Activated B cell treated with CpG ODN at 0.5 μM for 24 hours (primary cell): ENCODE results near the gene NAT9. TPM values are rescaled to one million over a fixed set of nuclear protein-coding genes. Genes with fewer than 3 reads are reported as not detected.
A peak's percentile ranks its signal among the peaks of the same experiment; 100 is the strongest.

Source experiments
- ATAC-seq: fragments of 200-7000 bp; cut with Tn5 transposase; one replicate; pipeline ENCODE4 v1.10.0; 2021; ENCODE audit warnings: low read depth, mild to moderate bottlenecking, moderate library complexity
- CTCF ChIA-PET: fragments of 350-600 bp; sonication (Branson Sonifier 250); formaldehyde crosslinking; loops from one replicate; lab custom pipeline; 2021; ENCODE audit warnings: antibody characterized with exemption; lab: Charles Lee
- POLR2A ChIA-PET: fragments of 350-600 bp; sonication (Branson Sonifier 250); formaldehyde crosslinking; loops from one replicate; lab custom pipeline; 2021; ENCODE audit warnings: antibody characterized with exemption; lab: Charles Lee
- DNase-seq: peaks from one replicate; pipeline ENCODE4 v3.0.0; 2022
- H3K27ac Mint-ChIP-seq: one replicate; pipeline ENCODE4 v1.8.0; 2020; ENCODE audit warnings: mixed read lengths
- H3K27me3 Mint-ChIP-seq: one replicate; pipeline ENCODE4 v1.8.0; 2021; ENCODE audit warnings: mixed read lengths
- H3K36me3 Mint-ChIP-seq: one replicate; pipeline ENCODE4 v1.8.0; 2021; ENCODE audit warnings: low read depth, mixed read lengths
- H3K4me1 Mint-ChIP-seq: one replicate; pipeline ENCODE4 v1.8.0; 2021; ENCODE audit warnings: mixed read lengths
- H3K4me3 Mint-ChIP-seq: one replicate; pipeline ENCODE4 v1.8.0; 2020; ENCODE audit warnings: mild to moderate bottlenecking, mixed read lengths
- H3K9me3 Mint-ChIP-seq: one replicate; pipeline ENCODE4 v1.8.0; 2020; ENCODE audit warnings: mixed read lengths
- intact Hi-C: fragments of 100-400 bp; cut with micrococcal nuclease; formaldehyde crosslinking; loops from one replicate; pipeline ENCODE4 v1.15.1; 2024
- total RNA-seq: library from RNA; stranded (reverse); gene quantifications from 2 replicates; pipeline ENCODE4 v1.2.3, GENCODE V29; 2022
- TF ChIP-seq, protein P1 (sequence below): fragments of 200-600 bp; IDR thresholded peaks from one replicate; pipeline ENCODE4 v1.8.0; 2022; ENCODE audit warnings: antibody characterized with exemption, mild to moderate bottlenecking

NAT9 gene
- total RNA-seq, 1 donor from 2014 or later = 79.7 TPM

DNA sequence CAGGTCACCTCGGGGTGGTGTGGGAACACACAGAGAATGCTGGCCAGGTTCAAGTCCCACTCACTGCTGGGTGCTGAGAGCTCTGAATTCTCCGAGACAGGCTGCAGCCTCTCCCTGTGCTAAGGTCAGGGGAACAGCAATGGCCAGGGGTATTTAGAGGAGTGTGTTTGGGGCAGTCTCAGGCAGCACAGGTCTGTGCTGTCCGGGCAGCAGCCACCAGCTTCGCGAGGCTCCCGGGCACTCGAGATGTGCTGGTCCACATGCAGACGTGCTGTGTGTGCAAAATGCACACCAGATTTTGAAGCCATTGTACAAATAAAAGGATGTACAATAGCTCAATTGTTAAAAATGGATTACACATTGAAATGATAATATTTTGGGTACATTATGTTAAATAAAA lies 20.6 kb downstream of the NAT9 start:
- DNase-seq (no peak), ATAC-seq (no peak)
- Mint-ChIP-seq H3K36me3 (peaks cover 12% of the 10 kb centered on the region), H3K9me3 (no peaks in the 10 kb centered on the region), H3K4me1 (peaks cover 89% of the 10 kb centered on the region), H3K27ac (no peak overlapping the region), H3K27me3 (no peaks in the 10 kb centered on the region), H3K4me3 (no peak overlapping the region)
- ChIA-PET CTCF (no interaction called here), POLR2A (interaction anchor here (0.6 to 0.7 kb wide), 2 partner anchors 14 to 98 kb away, joined by 3 read pairs; no protein-coding TSS in a partner anchor)
- intact Hi-C loops = no loop called here
- TF ChIP-seq, protein P1, sequence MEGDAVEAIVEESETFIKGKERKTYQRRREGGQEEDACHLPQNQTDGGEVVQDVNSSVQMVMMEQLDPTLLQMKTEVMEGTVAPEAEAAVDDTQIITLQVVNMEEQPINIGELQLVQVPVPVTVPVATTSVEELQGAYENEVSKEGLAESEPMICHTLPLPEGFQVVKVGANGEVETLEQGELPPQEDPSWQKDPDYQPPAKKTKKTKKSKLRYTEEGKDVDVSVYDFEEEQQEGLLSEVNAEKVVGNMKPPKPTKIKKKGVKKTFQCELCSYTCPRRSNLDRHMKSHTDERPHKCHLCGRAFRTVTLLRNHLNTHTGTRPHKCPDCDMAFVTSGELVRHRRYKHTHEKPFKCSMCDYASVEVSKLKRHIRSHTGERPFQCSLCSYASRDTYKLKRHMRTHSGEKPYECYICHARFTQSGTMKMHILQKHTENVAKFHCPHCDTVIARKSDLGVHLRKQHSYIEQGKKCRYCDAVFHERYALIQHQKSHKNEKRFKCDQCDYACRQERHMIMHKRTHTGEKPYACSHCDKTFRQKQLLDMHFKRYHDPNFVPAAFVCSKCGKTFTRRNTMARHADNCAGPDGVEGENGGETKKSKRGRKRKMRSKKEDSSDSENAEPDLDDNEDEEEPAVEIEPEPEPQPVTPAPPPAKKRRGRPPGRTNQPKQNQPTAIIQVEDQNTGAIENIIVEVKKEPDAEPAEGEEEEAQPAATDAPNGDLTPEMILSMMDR = no peak

DNA sequence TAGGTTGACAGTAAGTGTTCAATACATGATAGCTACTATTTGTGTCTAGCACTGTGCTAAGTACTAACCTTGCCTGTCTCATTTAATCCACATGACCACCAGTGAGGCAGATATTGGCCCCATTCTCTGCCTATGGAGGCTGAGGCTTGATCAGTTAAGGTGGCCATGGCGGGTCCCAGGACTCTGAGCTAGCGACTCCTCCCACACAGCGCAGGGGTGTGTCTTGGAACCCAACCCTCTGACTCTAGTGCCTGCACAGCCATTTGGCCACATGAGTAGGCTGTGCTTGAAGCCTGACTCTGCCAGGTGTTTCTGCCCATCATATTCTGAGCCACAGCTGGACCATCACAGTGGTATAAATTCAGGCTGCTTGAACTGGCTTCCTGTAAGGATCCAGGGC lies 21.3 kb downstream of the NAT9 start:
- no peaks in the 10 kb centered on the region for H3K9me3 Mint-ChIP-seq
- H3K36me3 Mint-ChIP-seq = peaks cover 12% of the 10 kb centered on the region
- H3K4me3 Mint-ChIP-seq = no peak overlapping the region
- intact Hi-C loops = no loop called here
- H3K27me3 Mint-ChIP-seq = no peaks in the 10 kb centered on the region
- H3K4me1 Mint-ChIP-seq = peaks cover 90% of the 10 kb centered on the region
- no peak overlapping the region for H3K27ac Mint-ChIP-seq
- ChIA-PET CTCF (interaction anchor here (1.5 kb wide), 1 partner anchor 10 kb away, joined by 9 read pairs; no protein-coding TSS in a partner anchor), POLR2A (interaction anchor here (1.2 kb wide), 1 partner anchor 20 kb away, joined by 7 read pairs; no protein-coding TSS in a partner anchor)
- no peak for DNase-seq
- ATAC-seq = no peak
- TF ChIP-seq, protein P1 = no peak

DNA sequence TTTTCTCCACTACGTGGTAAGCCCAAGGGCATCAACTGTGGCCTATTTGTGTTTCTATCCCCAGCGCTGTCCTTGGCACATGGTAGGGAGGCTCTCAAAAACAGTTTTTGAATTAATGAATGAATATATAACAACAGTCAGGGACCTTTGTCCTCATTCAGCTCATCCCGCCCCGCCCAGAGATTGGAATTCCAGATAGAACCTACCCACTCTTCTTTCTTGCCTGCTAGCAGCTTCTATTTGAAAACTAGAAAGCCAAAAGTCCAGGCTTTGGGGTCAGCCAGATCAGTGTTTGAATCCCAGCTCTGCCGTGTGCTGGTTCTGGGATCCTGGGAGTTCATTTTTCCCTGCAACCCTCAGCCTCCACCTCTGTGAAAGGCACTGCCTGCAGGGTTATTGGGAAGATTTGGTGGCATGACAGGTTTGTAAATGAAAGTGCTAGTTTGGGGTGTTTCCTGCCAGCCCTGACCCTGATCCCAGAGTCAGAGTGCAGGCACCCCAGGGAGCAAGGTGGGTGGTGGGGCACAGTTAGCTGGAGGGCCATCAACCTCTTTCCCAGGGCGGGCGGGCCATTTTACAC lies 23.2 kb downstream of the NAT9 start:
- ATAC-seq (no peak), DNase-seq (no peak)
- no peak overlapping the region for H3K27ac Mint-ChIP-seq
- intact Hi-C loops = no loop called here
- peaks cover 12% of the 10 kb centered on the region for H3K36me3 Mint-ChIP-seq
- POLR2A ChIA-PET = no interaction called here
- no peaks in the 10 kb centered on the region for H3K9me3 Mint-ChIP-seq
- H3K4me1 Mint-ChIP-seq = peaks cover 76% of the 10 kb centered on the region
- CTCF ChIA-PET = interaction anchor here (1.1 kb wide), 1 partner anchor 29 kb away, joined by 3 read pairs; no protein-coding TSS in a partner anchor
- H3K4me3 Mint-ChIP-seq = no peak overlapping the region
- no peaks in the 10 kb centered on the region for H3K27me3 Mint-ChIP-seq
- TF ChIP-seq, protein P1 = no peak

DNA sequence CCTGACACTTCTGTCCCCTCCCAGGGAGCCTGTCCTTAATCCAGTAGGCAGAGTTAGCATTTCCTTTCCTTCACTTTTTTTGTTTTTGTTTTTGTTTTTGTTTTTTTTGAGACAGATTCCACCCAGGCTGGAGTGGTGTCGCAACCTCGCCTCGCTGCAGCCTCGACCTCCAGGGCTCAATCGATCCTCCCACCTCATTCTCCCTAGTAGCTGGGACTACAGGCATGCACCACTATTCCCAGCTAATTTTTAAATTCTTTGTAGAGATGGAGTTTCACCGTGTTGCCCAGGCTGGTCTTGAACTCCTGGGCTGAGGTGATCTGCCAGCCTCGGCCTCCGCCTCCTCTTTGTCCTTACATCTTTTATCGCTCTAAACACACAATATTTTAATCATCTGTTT lies 23.7 kb downstream of the NAT9 start:
- POLR2A ChIA-PET = no interaction called here

More for the DNA sequence above, 23.7 kb downstream of the NAT9 start:
- no peaks in the 10 kb centered on the region for H3K27me3 Mint-ChIP-seq
- no peak for ATAC-seq
- H3K4me1 Mint-ChIP-seq = peaks cover 75% of the 10 kb centered on the region
- peak overlapping the region; percentile 14 for H3K27ac Mint-ChIP-seq
- intact Hi-C loops = no loop called here
- DNase-seq = no peak
- H3K4me3 Mint-ChIP-seq = no peak overlapping the region
- CTCF ChIA-PET = interaction anchor here (1.1 kb wide), 1 partner anchor 29 kb away, joined by 3 read pairs; no protein-coding TSS in a partner anchor
- no peaks in the 10 kb centered on the region for H3K9me3 Mint-ChIP-seq
- TF ChIP-seq, protein P1 = no peak
- peaks cover 12% of the 10 kb centered on the region for H3K36me3 Mint-ChIP-seq
